Stimulated activated CD8-positive, alpha-beta memory T cell treated with anti-CD3 and anti-CD28 coated beads, Interleukin-2, amount 100 ng/mL, for 1 hour (primary cell): ENCODE results near the gene ORC3.
"Not testable (repeated sequence)": the region's sequence is repeated elsewhere in the genome, so short reads cannot be mapped to it uniquely, and the experiment has no call there.

Source experiments
- DNase-seq, 2 donors: peaks; one replicate each; pipeline ENCODE4 v3.0.0-alpha.2; 2020; ENCODE audit warnings: low read depth in 2 of 2

Gene ORC3

GRCh38 chr6:87696817-87697216 is 106.9 kb downstream of the ORC3 start:
- not testable (repeated sequence) for DNase-seq

DNA sequence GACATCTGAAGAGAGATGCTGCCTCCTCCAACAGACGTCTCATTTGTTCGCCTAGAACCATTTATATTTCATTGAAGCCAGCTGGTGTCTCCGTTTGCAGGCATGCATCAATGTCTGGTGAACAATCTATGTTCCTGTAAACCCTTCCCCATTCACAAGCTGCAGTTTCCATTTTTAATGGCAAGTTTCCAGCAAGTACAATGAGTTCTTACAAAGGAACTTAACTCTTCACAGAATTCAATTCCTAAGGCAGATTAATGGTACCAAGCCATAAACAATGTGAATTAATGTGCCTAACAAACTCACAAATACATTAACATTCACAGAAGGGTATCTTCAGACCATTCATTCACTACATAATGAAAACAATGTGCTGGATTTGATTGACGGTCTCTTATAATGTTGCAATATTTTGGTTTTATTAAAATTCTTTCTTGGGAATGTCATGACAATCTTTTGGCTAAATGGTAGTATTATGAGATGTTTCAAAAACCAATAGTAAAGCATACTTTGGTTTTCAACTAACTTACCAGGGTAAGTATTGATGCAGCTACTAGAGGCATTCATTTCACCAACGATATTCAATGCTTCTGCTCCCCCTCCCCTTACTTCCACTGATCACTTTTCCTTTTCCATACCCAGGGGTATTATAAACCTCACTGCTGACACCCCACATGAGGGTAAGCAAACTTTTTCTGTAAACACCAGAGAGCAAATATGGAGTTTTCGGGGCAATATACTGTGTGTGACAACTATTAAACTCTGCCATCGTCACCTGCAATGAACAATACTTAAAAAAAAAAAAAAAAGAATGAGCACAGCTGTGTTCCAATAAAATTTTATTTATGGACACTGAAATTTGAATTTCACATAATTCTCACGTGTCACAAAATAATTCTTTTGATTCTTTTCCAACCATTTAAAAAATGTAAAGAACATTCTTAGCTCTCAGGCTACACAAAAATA is 107.9 kb downstream of the ORC3 start:
- no peak for DNase-seq

DNA sequence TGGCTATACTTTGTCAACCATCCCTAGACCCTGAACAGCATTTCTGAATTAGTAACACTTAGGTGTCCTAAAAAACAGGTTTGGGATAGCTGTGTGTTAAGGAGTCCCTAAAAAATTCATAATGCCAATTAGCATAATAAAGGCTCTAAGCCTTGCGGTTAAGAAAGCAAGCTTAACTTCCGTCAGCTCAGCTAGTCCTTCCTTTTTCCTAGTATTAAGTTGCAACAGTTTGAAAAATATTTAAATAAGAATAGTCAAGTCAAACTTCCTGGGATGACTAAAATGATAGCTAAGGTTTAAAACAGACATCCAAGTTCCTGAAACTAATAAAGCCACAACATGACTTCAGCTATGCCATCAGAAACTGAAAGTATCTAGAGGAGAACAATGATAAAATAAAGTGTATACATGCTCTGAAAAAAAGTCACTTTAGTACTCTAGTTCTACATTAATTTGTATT is 108.6 kb downstream of the ORC3 start:
- no peak for DNase-seq

GRCh38 chr6:87699576-87699975 is 109.6 kb downstream of the ORC3 start:
- DNase-seq, result no peak

DNA sequence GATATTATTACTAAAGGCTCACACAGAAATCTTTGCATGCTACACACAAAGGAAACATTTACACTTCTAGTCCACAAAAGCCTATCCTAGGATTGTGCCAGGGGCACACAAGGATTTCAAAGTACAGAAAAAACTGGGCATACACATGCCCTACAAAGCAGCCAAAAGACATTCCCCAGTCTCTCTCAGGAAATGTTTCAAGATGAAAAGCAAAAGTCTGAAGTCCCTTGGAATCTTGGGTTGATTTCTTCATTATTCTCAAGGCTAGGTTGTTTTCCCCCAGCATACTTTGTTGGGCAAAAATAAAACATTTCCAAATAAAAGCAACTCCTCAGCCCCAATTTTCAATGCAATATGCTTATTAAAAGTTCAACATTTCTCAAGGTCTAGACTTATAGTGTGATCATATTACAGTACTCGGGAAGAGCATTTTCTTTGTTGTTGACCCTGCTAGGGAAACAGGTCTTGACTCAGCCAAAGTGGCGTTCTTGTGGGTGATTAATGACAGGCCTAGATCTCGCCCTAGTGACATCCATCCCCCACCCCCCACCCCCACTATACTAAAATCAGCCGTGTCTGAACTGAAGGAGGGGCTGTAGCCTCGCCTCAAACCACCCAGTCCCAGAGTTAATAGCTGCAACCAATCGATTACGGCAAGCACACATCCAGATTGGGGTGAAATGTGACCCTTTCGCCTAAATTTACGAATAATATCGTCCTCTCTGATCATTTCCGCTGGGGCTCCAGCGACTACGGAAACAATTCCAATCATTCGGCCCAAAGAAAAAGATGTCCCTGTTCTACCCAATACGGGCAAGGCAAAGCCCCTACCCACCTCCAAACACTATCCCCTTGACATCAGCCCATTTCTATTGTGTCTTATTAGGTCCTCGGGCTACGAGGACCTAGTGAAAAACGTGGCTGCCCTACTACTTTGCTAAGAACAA is 110.7 kb downstream of the ORC3 start:
- no peak for DNase-seq

- peak in 1 of 2 donors; percentile 2 for DNase-seq
Measured at GRCh38 chr6:87701344-87701675, 111.4 kb downstream of the ORC3 start.

- DNase-seq, result peak; percentile 92 to 94
Measured at GRCh38 chr6:87701676-87702588, 112.0 kb downstream of the ORC3 start, which contains the start of gene AKIRIN2. AKIRIN2 (minus strand) TSS chr6:87702233; CDS start chr6:87701684, 549 bp downstream.

DNA sequence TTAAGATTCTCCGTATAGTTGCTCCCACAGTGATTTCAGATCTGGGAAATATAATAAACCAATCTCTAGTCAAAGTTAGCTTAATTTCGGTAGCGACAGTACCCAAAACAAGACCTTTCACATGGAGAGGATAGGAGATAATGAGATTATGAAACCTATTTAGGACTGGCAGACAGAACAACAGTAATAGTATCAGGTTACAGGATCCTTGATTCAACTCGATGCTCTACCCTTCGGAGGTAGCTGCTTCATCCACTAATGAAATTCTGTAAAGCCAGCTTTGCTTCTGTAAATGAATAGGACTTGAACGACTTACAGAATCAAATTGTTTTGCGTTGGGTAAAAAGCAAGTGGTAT is 112.6 kb downstream of the ORC3 start:
- DNase-seq, result no peak

GRCh38 chr6:87703039-87703438 is 113.1 kb downstream of the ORC3 start:
- DNase-seq, result not testable (repeated sequence)

DNA sequence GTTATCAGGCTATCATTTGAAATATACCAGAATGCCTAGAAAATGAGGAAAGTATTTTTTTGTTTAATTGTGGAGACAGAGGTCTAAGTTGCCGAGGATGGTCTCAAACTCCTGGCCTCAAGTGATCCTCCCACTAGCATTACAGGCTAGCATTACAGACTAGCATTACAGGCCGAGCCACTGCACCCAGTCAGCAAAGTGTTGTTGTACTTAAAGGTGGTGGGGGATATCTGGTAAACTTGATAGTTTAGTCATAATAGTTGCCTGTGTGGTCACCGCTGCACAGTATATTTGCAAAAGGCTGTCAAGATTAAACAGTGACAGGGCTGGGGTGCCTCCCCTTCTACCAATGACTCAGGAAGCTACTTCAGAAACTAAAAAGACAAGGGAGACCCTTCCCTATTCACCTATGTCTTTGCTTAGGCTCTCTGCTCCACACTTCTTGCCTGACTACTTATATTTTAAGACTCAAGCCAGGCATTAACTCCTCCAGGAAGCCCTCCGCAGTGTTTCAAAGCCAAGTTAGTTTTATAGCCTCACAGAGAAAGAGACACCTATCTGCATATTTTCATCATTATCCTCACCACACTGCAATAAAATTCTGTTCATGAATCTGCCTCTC is 115.2 kb downstream of the ORC3 start:
- DNase-seq, result no peak

GRCh38 chr6:87706187-87706966 is 116.4 kb downstream of the ORC3 start:
- DNase-seq, result no peak

DNA sequence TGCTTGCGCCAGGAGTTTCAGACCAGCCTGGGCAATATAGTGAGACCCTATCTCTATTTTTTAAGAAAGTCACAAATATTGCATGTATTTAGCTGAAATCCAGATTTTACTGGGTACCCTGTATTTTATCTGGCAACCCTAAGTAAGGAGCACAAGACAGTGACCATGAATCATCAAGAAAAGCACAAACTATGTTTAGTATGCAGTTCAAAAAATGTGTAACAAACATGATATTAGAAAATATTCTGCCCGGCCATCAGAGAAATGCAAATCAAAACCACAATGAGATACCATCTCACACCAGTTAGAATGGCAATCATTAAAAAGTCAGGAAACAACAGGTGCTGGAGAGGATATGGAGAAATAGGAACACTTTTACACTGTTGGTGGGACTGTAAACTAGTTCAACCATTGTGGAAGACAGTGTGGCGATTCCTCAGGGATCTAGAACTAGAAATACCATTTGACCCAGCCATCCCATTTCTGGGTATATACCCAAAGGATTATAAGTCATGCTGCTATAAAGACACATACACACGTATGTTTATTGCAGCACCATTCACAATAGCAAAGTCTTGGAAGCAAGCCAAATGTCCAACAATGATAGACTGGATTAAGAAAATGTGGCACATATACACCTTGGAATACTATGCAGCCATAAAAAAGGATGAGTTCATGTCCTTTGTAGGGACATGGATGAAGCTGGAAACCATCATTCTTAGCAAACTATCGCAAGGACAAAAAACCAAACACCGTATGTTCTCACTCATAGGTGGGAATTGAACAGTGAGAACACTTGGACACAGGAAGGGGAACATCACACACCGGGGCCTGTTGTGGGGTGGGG is 118.9 kb downstream of the ORC3 start:
- not testable (repeated sequence) for DNase-seq

GRCh38 chr6:87710090-87710489 is 120.2 kb downstream of the ORC3 start:
- DNase-seq, result no peak

GRCh38 chr6:87712713-87713112 is 122.8 kb downstream of the ORC3 start:
- not testable (repeated sequence) for DNase-seq

DNA sequence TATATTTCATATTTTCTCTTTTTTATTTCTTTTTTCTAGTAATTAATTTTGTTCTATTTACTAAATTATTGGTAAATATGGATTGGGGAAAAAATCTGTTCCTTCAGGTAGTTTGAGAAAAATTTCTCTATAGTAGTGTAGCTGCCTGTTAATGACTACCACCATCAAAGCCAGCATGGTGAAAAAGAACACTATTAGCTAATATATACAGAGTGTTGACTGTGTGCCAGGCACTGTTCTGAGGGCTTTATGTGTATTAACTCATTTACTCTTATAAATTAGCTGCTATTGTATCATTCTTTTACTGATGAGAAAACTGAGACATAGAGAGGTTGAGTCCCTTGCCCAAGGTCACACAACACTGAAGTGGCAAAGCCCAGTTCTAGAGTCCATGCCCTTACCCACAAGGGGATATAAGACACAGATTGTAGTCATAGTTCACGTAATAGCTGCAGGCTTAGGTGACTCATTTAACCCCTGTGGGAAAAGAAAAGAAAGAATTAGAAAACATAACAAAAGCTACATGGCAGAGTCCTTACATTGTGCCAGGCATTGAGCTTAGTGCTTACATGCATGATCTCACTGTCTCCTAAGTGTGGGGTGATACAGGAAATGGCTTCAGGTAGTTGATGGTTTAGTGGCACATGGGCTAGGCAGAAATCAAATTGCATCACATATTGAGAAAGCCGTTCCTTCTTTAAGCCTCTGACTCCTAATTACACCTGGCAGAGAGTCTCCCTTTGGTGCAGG is 124.3 kb downstream of the ORC3 start:
- DNase-seq, result no peak
